K562 (cell line): ENCODE results near the gene FBXW8. TPM values are rescaled to one million over a fixed set of nuclear protein-coding genes. Genes with fewer than 3 reads are reported as not detected.

Experiments
- ADNP ChIP-seq: fragments of 200-800 bp; sonication (Bioruptor generic); IDR thresholded peaks from 2 replicates; pipeline ENCODE4 v1.6.1; 2016; ENCODE audit warnings: missing genetic modification characterization, missing compliant biosample characterization
- BRD9 ChIP-seq: fragments of 450-650 bp; IDR thresholded peaks from 2 replicates; pipeline ENCODE4 v1.6.1; 2018; ENCODE audit warnings: low read depth; ENCODE audit not compliant: partially characterized antibody
- CBFA2T3 ChIP-seq: fragments of 450-650 bp; IDR thresholded peaks from 2 replicates; pipeline ENCODE4 v1.6.1; 2017
- CREBBP ChIP-seq: IDR thresholded peaks from one replicate; pipeline ENCODE4 v1.6.1; 2012; ENCODE audit warnings: low read depth, mild to moderate bottlenecking, control low read depth, inconsistent platforms, low read length
- E2F4 ChIP-seq: sonication (generic); formaldehyde crosslinking; IDR thresholded peaks from 2 replicates; pipeline ENCODE4 v1.8.0; 2022; ENCODE audit warnings: mild to moderate bottlenecking, low read depth, missing genetic modification reagents
- FIP1L1 ChIP-seq: fragments of 200-400 bp; formaldehyde crosslinking; IDR thresholded peaks from 2 replicates; pipeline ENCODE4 v1.6.1; 2018; ENCODE audit warnings: mild to moderate bottlenecking, low read depth, low read length; ENCODE audit not compliant: poor library complexity, severe bottlenecking
- HIVEP1 ChIP-seq: fragments of 250-450 bp; sonication (Bioruptor Pico); IDR thresholded peaks from 2 replicates; pipeline ENCODE4 v1.4.0; 2020; ENCODE audit warnings: mild to moderate bottlenecking
- MEF2A ChIP-seq: IDR thresholded peaks from 2 replicates; pipeline ENCODE4 v1.6.1; 2011; ENCODE audit warnings: low read depth, mild to moderate bottlenecking, low read length, moderate library complexity; ENCODE audit not compliant: control insufficient read depth
- NFYB ChIP-seq: IDR thresholded peaks from 2 replicates; pipeline ENCODE4 v1.6.1; 2011; ENCODE audit warnings: mild to moderate bottlenecking, moderate library complexity; ENCODE audit not compliant: insufficient read length; ENCODE audit errors: extremely low read depth
- NR4A1 ChIP-seq, 2 experiments: fragments of 250-450 bp in 1 of 2; fragments of 450-650 bp in 1 of 2; sonication (Bioruptor Pico) in 1 of 2; IDR thresholded peaks; 2 replicates each; pipeline versions ENCODE4 v1.4.0 to v1.6.1; 2016 to 2020; ENCODE audit warnings: mild to moderate bottlenecking in 2 of 2, missing compliant biosample characterization in 1 of 2, missing genetic modification characterization in 1 of 2, moderate library complexity in 1 of 2
- PHF8 ChIP-seq: fragments of 200-600 bp; sonication (generic); IDR thresholded peaks from 2 replicates; pipeline ENCODE4 v1.6.1; 2012; ENCODE audit warnings: mixed run types, mild to moderate bottlenecking, inconsistent platforms, low read length, moderate library complexity, borderline replicate concordance
- PHTF2 ChIP-seq: fragments of 250-450 bp; sonication (Bioruptor Pico); IDR thresholded peaks from 2 replicates; pipeline ENCODE4 v1.5.0; 2021; ENCODE audit warnings: mild to moderate bottlenecking
- POLR2H ChIP-seq: IDR thresholded peaks from 2 replicates; pipeline ENCODE4 v1.6.1; 2016; ENCODE audit warnings: missing genetic modification characterization, low read depth, mild to moderate bottlenecking, control low read depth, missing compliant biosample characterization, moderate library complexity
- SMARCC2 ChIP-seq: fragments of 450-650 bp; IDR thresholded peaks from 2 replicates; pipeline ENCODE4 v1.6.1; 2017; ENCODE audit warnings: antibody characterized with exemption, moderate library complexity, mild to moderate bottlenecking, low read depth
- TAL1 ChIP-seq: fragments of 450-650 bp; IDR thresholded peaks from 2 replicates; pipeline ENCODE4 v1.6.1; 2016; ENCODE audit warnings: mild to moderate bottlenecking
- TCF3 ChIP-seq: sonication (generic); formaldehyde crosslinking; IDR thresholded peaks from 2 replicates; pipeline ENCODE4 v1.4.0; 2020; ENCODE audit warnings: mild to moderate bottlenecking, missing genetic modification reagents
- TFE3 ChIP-seq: fragments of 450-650 bp; formaldehyde crosslinking; IDR thresholded peaks from 2 replicates; pipeline ENCODE4 v1.4.0; 2020; ENCODE audit warnings: mild to moderate bottlenecking, mixed read lengths
- U2AF2 ChIP-seq: fragments of 200-400 bp; formaldehyde crosslinking; optimal IDR thresholded peaks from 2 replicates; pipeline ENCODE3; 2017; ENCODE audit warnings: low read depth, mild to moderate bottlenecking, low read length
- ZBTB26 ChIP-seq: fragments of 450-650 bp; formaldehyde crosslinking; IDR thresholded peaks from 2 replicates; pipeline ENCODE4 v1.4.0; 2022; ENCODE audit warnings: missing genetic modification characterization
- ZNF384 ChIP-seq: IDR thresholded peaks from 2 replicates; pipeline ENCODE4 v1.6.1; 2012; ENCODE audit warnings: low read depth, low read length, improper control_type of control experiment
- ZNF444 ChIP-seq: fragments of 250-450 bp; sonication (Bioruptor Pico); IDR thresholded peaks from 2 replicates; pipeline ENCODE4 v1.4.0; 2020; ENCODE audit warnings: mild to moderate bottlenecking, moderate library complexity
- ZNF507 ChIP-seq: conservative IDR thresholded peaks from 2 replicates; pipeline ENCODE4 v1.6.1; 2017; ENCODE audit warnings: missing genetic modification characterization, missing compliant biosample characterization
- polyA plus RNA-seq, 8 experiments: library from polyadenylated mRNA; depleted of rRNA in 4 of 8; stranded (reverse) in 5 of 8; unstranded in 3 of 8; fragments of >200 nt; fragmentation: Nextera tagmentation in 2 of 8; fragmentation: Illumina TruSeq in 1 of 8; extraction: Ambion mirVana in 2 of 8; extraction: Trizol in 1 of 8; gene quantifications; 2 replicates each; pipeline versions ENCODE4 v1.2.1 to v1.2.3, GENCODE V29; 2011 to 2014; ENCODE audit warnings: inconsistent platforms in 1 of 8, missing spikeins in 1 of 8
- total RNA-seq, 7 experiments: library from RNA; depleted of rRNA in 6 of 7; stranded (reverse); fragments of >200 nt in 6 of 7; fragmentation: Illumina TruSeq in 2 of 7; extraction: Trizol in 2 of 7; gene quantifications; 2 replicates each; pipeline versions ENCODE4 v1.2.1 to v1.2.3, GENCODE V29; 2011 to 2021; ENCODE audit warnings: low replicate concordance in 1 of 7
- TF ChIP-seq, protein P1 (sequence below): fragments of 450-650 bp; IDR thresholded peaks from 2 replicates; pipeline ENCODE4 v1.6.1; 2014; ENCODE audit warnings: low read depth, mild to moderate bottlenecking, moderate library complexity, borderline replicate concordance

The FBXW8 gene
- total and polyA plus RNA-seq, 9 of the 15 experiments (the other 6 are each of a cell fraction or from before 2014, with no cell fraction given) = 0.58 to 8.3 (median 4.4) TPM

- TF ChIP-seq ZNF384 (no peak), SMARCC2 (peak; percentile 100), NR4A1 (CRISPR knock-in tag; IDR thresholded peaks at IDR 0.05) (peak; percentile 69; the same call in 1 of the 2 replicates), NR4A1 (tag; IDR thresholded peaks at IDR 0.05) (peak; percentile 94), POLR2H (tag) (no peak), TCF3 (CRISPR knock-in tag) (peak; percentile 100), ZNF444 (peak; percentile 84), HIVEP1 (CRISPR knock-in tag) (peak; percentile 93), NFYB (no peak), ZNF507 (tag) (no peak), CBFA2T3 (peak; percentile 100), ADNP (tag) (peak; percentile 8; the same call in 1 of the 2 replicates), PHTF2 (CRISPR knock-in tag) (no peak), ZBTB26 (peak; percentile 95; the same call in 1 of the 2 replicates), E2F4 (CRISPR knock-in tag) (0 out of 2 replicates have a peak, but pooled peaks have one; percentile 11), MEF2A (peak; percentile 74; the same call in 1 of the 2 replicates), TFE3 (CRISPR knock-in tag) (peak; percentile 31), PHF8 (no peak; the same call in 1 of the 2 replicates), U2AF2 (no peak), TAL1 (peak; percentile 100), BRD9 (peak; percentile 65), CREBBP (no peak), FIP1L1 (no peak)
- TF ChIP-seq, protein P1, sequence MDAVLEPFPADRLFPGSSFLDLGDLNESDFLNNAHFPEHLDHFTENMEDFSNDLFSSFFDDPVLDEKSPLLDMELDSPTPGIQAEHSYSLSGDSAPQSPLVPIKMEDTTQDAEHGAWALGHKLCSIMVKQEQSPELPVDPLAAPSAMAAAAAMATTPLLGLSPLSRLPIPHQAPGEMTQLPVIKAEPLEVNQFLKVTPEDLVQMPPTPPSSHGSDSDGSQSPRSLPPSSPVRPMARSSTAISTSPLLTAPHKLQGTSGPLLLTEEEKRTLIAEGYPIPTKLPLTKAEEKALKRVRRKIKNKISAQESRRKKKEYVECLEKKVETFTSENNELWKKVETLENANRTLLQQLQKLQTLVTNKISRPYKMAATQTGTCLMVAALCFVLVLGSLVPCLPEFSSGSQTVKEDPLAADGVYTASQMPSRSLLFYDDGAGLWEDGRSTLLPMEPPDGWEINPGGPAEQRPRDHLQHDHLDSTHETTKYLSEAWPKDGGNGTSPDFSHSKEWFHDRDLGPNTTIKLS = 0 out of 2 replicates have a peak, but pooled peaks have one; percentile 25
Observed at GRCh38 chr12:117042171-117042842, 131.6 kb downstream of the FBXW8 start (continued).
